Activated CD8-positive, alpha-beta T cell treated with anti-CD3 and anti-CD28 coated beads, Interleukin-2, amount 10 ng/mL, durations not matched to agents 7 days and 5 days (primary cell): ENCODE data around the gene FAM20C. TPM values are rescaled to one million over a fixed set of nuclear protein-coding genes. Genes with fewer than 3 reads are reported as not detected.
"Not testable (repeated sequence)": the region's sequence is repeated elsewhere in the genome, so short reads cannot be mapped to it uniquely, and the experiment has no call there.

Experiments used
- ATAC-seq: fragments of 150-1000 bp; cut with Tn5 transposase; one replicate; pipeline ENCODE4 v1.10.0; 2021; ENCODE audit warnings: moderate library complexity
- CTCF ChIA-PET: fragments of 350-600 bp; sonication (Branson Sonifier 250); formaldehyde crosslinking; loops from one replicate; lab custom pipeline; 2021; ENCODE audit warnings: antibody characterized with exemption; lab: Charles Lee
- POLR2A ChIA-PET: fragments of 350-600 bp; sonication (Branson Sonifier 250); formaldehyde crosslinking; loops from one replicate; lab custom pipeline; 2021; ENCODE audit warnings: antibody characterized with exemption; lab: Charles Lee
- DNase-seq: peaks from one replicate; pipeline ENCODE4 v3.0.0-alpha.2; 2020
- H3K27ac Mint-ChIP-seq: one replicate; pipeline ENCODE4 v1.8.0; 2021; ENCODE audit warnings: mild to moderate bottlenecking, mixed read lengths
- H3K27me3 Mint-ChIP-seq: one replicate; pipeline ENCODE4 v1.8.0; 2021; ENCODE audit warnings: low read depth, mixed read lengths
- H3K36me3 Mint-ChIP-seq: one replicate; pipeline ENCODE4 v1.8.0; 2021; ENCODE audit warnings: low read depth, mixed read lengths
- H3K4me1 Mint-ChIP-seq: one replicate; pipeline ENCODE4 v1.8.0; 2021; ENCODE audit warnings: low read depth, mixed read lengths
- H3K4me3 Mint-ChIP-seq: one replicate; pipeline ENCODE4 v1.8.0; 2021; ENCODE audit warnings: mild to moderate bottlenecking, mixed read lengths
- H3K9me3 Mint-ChIP-seq: one replicate; pipeline ENCODE4 v1.8.0; 2022; ENCODE audit warnings: mixed read lengths; ENCODE audit not compliant: insufficient read depth
- total RNA-seq, 2 experiments: library from RNA; stranded (reverse); gene quantifications; one replicate each; pipeline ENCODE4 v1.2.3, GENCODE V29; 2021

FAM20C gene
- total RNA-seq, 2 experiments from 2014 or later: 0.74 TPM; not detected in 1

- Mint-ChIP-seq H3K9me3 (no peaks in the 10 kb centered on the region), H3K4me1 (no peaks in the 10 kb centered on the region), H3K27me3 (peaks cover 14% of the 10 kb centered on the region), H3K27ac (no peak overlapping the region), H3K36me3 (no peaks in the 10 kb centered on the region), H3K4me3 (no peak overlapping the region)
- CTCF ChIA-PET: no interaction called here
- DNase-seq (no peak), ATAC-seq (no peak)
- POLR2A ChIA-PET: no interaction called here
Measured at GRCh38 chr7:199483-200249, 7.3 kb downstream of the FAM20C start.

GRCh38 chr7:200290-200689 is 7.9 kb downstream of the FAM20C start:
- peaks cover 8% of the 10 kb centered on the region for H3K27me3 Mint-ChIP-seq

GRCh38 chr7:200704-201103 is 8.3 kb downstream of the FAM20C start:
- Mint-ChIP-seq H3K27ac (no peak overlapping the region), H3K9me3 (no peaks in the 10 kb centered on the region), H3K4me1 (no peaks in the 10 kb centered on the region), H3K4me3 (no peak overlapping the region), H3K27me3 (peaks cover 4% of the 10 kb centered on the region), H3K36me3 (no peaks in the 10 kb centered on the region)
- DNase-seq (no peak), ATAC-seq (no peak)
- CTCF ChIA-PET: no interaction called here
- POLR2A ChIA-PET: no interaction called here

More at GRCh38 chr7:200290-200689, 7.9 kb downstream of the FAM20C start:
- CTCF ChIA-PET: no interaction called here
- Mint-ChIP-seq H3K9me3 (no peaks in the 10 kb centered on the region), H3K4me1 (no peaks in the 10 kb centered on the region), H3K36me3 (no peaks in the 10 kb centered on the region), H3K27ac (no peak overlapping the region), H3K4me3 (no peak overlapping the region)
- ATAC-seq: no peak
- POLR2A ChIA-PET: no interaction called here
- no peak for DNase-seq

- no peak for DNase-seq
- ATAC-seq: no peak
- no peaks in the 10 kb centered on the region for H3K36me3 Mint-ChIP-seq
- H3K27ac Mint-ChIP-seq: no peak overlapping the region
- no peak overlapping the region for H3K4me3 Mint-ChIP-seq
- ChIA-PET POLR2A (no interaction called here), CTCF (no interaction called here)
- H3K9me3 Mint-ChIP-seq: no peaks in the 10 kb centered on the region
- no peaks in the 10 kb centered on the region for H3K4me1 Mint-ChIP-seq
- no peaks in the 10 kb centered on the region for H3K27me3 Mint-ChIP-seq
Measured at GRCh38 chr7:204326-204725, 12.0 kb downstream of the FAM20C start.

GRCh38 chr7:205115-206010 is 13.0 kb downstream of the FAM20C start:
- no peak for ATAC-seq
- CTCF ChIA-PET: no interaction called here

GRCh38 chr7:206351-206750 is 14.0 kb downstream of the FAM20C start:
- H3K27me3 Mint-ChIP-seq, POLR2A ChIA-PET, H3K27ac Mint-ChIP-seq, ATAC-seq, CTCF ChIA-PET, H3K9me3 Mint-ChIP-seq, H3K36me3 Mint-ChIP-seq, H3K4me3 Mint-ChIP-seq, H3K4me1 Mint-ChIP-seq, DNase-seq: not testable (repeated sequence)

More at GRCh38 chr7:205115-206010, 13.0 kb downstream of the FAM20C start:
- Mint-ChIP-seq H3K4me3 (no peak overlapping the region), H3K36me3 (no peaks in the 10 kb centered on the region), H3K4me1 (no peaks in the 10 kb centered on the region), H3K9me3 (no peaks in the 10 kb centered on the region), H3K27ac (no peak overlapping the region), H3K27me3 (no peaks in the 10 kb centered on the region)
- no peak for DNase-seq
- POLR2A ChIA-PET: no interaction called here

GRCh38 chr7:207418-208129 is 15.2 kb downstream of the FAM20C start:
- Mint-ChIP-seq H3K36me3 (no peaks in the 10 kb centered on the region), H3K9me3 (no peaks in the 10 kb centered on the region), H3K4me3 (no peak overlapping the region), H3K4me1 (no peaks in the 10 kb centered on the region), H3K27me3 (no peaks in the 10 kb centered on the region), H3K27ac (no peak overlapping the region)
- no peak for ATAC-seq
- no peak for DNase-seq
- CTCF ChIA-PET: no interaction called here
- POLR2A ChIA-PET: no interaction called here

GRCh38 chr7:208130-208673 is 15.8 kb downstream of the FAM20C start:
- Mint-ChIP-seq H3K4me3 (no peak overlapping the region), H3K27ac (no peak overlapping the region), H3K27me3 (no peaks in the 10 kb centered on the region), H3K4me1 (no peaks in the 10 kb centered on the region), H3K9me3 (no peaks in the 10 kb centered on the region), H3K36me3 (no peaks in the 10 kb centered on the region)
- ATAC-seq: no peak
- ChIA-PET CTCF (no interaction called here), POLR2A (no interaction called here)
- no peak for DNase-seq

- no peaks in the 10 kb centered on the region for H3K9me3 Mint-ChIP-seq
- ChIA-PET CTCF (no interaction called here), POLR2A (no interaction called here)
- H3K36me3 Mint-ChIP-seq: no peaks in the 10 kb centered on the region
- DNase-seq: no peak
- H3K27ac Mint-ChIP-seq: no peak overlapping the region
- H3K27me3 Mint-ChIP-seq: no peaks in the 10 kb centered on the region
- ATAC-seq: no peak
- H3K4me1 Mint-ChIP-seq: no peaks in the 10 kb centered on the region
- H3K4me3 Mint-ChIP-seq: no peak overlapping the region
Measured at GRCh38 chr7:208816-209215, 16.4 kb downstream of the FAM20C start.

- CTCF ChIA-PET: no interaction called here
- no peak overlapping the region for H3K4me3 Mint-ChIP-seq
- DNase-seq: no peak
- H3K27me3 Mint-ChIP-seq: no peaks in the 10 kb centered on the region
- H3K4me1 Mint-ChIP-seq: no peaks in the 10 kb centered on the region
- no peak for ATAC-seq
- no peak overlapping the region for H3K27ac Mint-ChIP-seq
- POLR2A ChIA-PET: no interaction called here
- H3K36me3 Mint-ChIP-seq: no peaks in the 10 kb centered on the region
- H3K9me3 Mint-ChIP-seq: no peaks in the 10 kb centered on the region
Measured at GRCh38 chr7:209416-209815, 17.0 kb downstream of the FAM20C start.

GRCh38 chr7:209906-210305 is 17.5 kb downstream of the FAM20C start:
- no peaks in the 10 kb centered on the region for H3K36me3 Mint-ChIP-seq
- CTCF ChIA-PET: no interaction called here
- POLR2A ChIA-PET: no interaction called here
- ATAC-seq (no peak), DNase-seq (no peak)
- no peak overlapping the region for H3K4me3 Mint-ChIP-seq
- H3K9me3 Mint-ChIP-seq: no peaks in the 10 kb centered on the region
- H3K27me3 Mint-ChIP-seq: no peaks in the 10 kb centered on the region
- H3K27ac Mint-ChIP-seq: no peak overlapping the region
- H3K4me1 Mint-ChIP-seq: no peaks in the 10 kb centered on the region
